ENCODE results near the gene TTC23L.
"Not testable (repeated sequence)": the region's sequence is repeated elsewhere in the genome, so short reads cannot be mapped to it uniquely, and the experiment has no call there.

The TTC23L gene

GRCh38 chr5:34916518-34916917 lies 77.6 kb downstream of the TTC23L start:
- no peak for DNase-seq (ENCODE audit: low read depth in 1 of 2, low spot score in 1 of 2)

GRCh38 chr5:34918025-34918424 lies 79.1 kb downstream of the TTC23L start:
- no peak for DNase-seq (ENCODE audit: low read depth in 1 of 2, low spot score in 1 of 2)

GRCh38 chr5:34919077-34919476 lies 80.1 kb downstream of the TTC23L start:
- DNase-seq (ENCODE audit: low read depth in 1 of 2, low spot score in 1 of 2) = no peak

GRCh38 chr5:34923256-34923655 lies 84.3 kb downstream of the TTC23L start:
- DNase-seq (ENCODE audit: low read depth in 1 of 2, low spot score in 1 of 2) = not testable (repeated sequence)

GRCh38 chr5:34923694-34924461 lies 84.9 kb downstream of the TTC23L start:
- DNase-seq (ENCODE audit: low read depth in 1 of 2, low spot score in 1 of 2) = no peak

GRCh38 chr5:34924462-34924765 lies 85.5 kb downstream of the TTC23L start:
- no peak for DNase-seq (ENCODE audit: low read depth in 1 of 2, low spot score in 1 of 2)

- no peak for DNase-seq (ENCODE audit: low read depth in 1 of 2, low spot score in 1 of 2)
These were observed 87.4 kb downstream of the TTC23L start for GRCh38 chr5:34926318-34926888.

- DNase-seq (ENCODE audit: low read depth in 1 of 2, low spot score in 1 of 2) = no peak
These were observed 88.8 kb downstream of the TTC23L start for GRCh38 chr5:34927785-34928184.

- DNase-seq (ENCODE audit: low read depth in 1 of 2, low spot score in 1 of 2) = no peak
These were observed 89.3 kb downstream of the TTC23L start for GRCh38 chr5:34928267-34928666.

- DNase-seq (ENCODE audit: low read depth in 1 of 2, low spot score in 1 of 2) = peak; percentile 93 to 96
These were observed 90.3 kb downstream of the TTC23L start, which contains the start of gene DNAJC21 for GRCh38 chr5:34929134-34929719. Gene DNAJC21 (plus strand): TSS chr5:34929559. CDS start chr5:34929820, 261 bp downstream.

- peak; percentile 52 to 68 for DNase-seq (ENCODE audit: low read depth in 1 of 2, low spot score in 1 of 2)
These were observed 90.9 kb downstream of the TTC23L start for GRCh38 chr5:34929720-34930461.

GRCh38 chr5:34930462-34930844 lies 91.5 kb downstream of the TTC23L start:
- DNase-seq (ENCODE audit: low read depth in 1 of 2, low spot score in 1 of 2) = no peak

GRCh38 chr5:34930870-34931269 lies 91.9 kb downstream of the TTC23L start:
- DNase-seq (ENCODE audit: low read depth in 1 of 2, low spot score in 1 of 2) = no peak

- DNase-seq (ENCODE audit: low read depth in 1 of 2, low spot score in 1 of 2) = no peak
These were observed 94.0 kb downstream of the TTC23L start for GRCh38 chr5:34932947-34933346.

GRCh38 chr5:34941936-34942335 lies 103.0 kb downstream of the TTC23L start:
- DNase-seq (ENCODE audit: low read depth in 1 of 2, low spot score in 1 of 2) = no peak

GRCh38 chr5:34944044-34944443 lies 105.1 kb downstream of the TTC23L start:
- DNase-seq (ENCODE audit: low read depth in 1 of 2, low spot score in 1 of 2) = no peak

- no peak for DNase-seq (ENCODE audit: low read depth in 1 of 2, low spot score in 1 of 2)
These were observed 105.6 kb downstream of the TTC23L start for GRCh38 chr5:34944460-34945047.

Data from activated T-helper 1 cell treated with anti-CD3 and anti-CD28 coated beads, Interleukin-2, amount 50 U/mL, for 16 hours (primary cell).